A375 (cell line): ENCODE measurements around the gene CUL9. TPM values are rescaled to one million over a fixed set of nuclear protein-coding genes. Genes with fewer than 3 reads are reported as not detected.

Experiments
- total RNA-seq: library from RNA; depleted of rRNA; stranded (reverse); fragments of >200 nt; shearing (Covaris generic); gene quantifications from 2 replicates; pipeline ENCODE4 v1.2.3, GENCODE V29; 2014; rRNA removed

The CUL9 gene
- total RNA-seq: 32.4 and 34.9 TPM in 2 replicates

DNA sequence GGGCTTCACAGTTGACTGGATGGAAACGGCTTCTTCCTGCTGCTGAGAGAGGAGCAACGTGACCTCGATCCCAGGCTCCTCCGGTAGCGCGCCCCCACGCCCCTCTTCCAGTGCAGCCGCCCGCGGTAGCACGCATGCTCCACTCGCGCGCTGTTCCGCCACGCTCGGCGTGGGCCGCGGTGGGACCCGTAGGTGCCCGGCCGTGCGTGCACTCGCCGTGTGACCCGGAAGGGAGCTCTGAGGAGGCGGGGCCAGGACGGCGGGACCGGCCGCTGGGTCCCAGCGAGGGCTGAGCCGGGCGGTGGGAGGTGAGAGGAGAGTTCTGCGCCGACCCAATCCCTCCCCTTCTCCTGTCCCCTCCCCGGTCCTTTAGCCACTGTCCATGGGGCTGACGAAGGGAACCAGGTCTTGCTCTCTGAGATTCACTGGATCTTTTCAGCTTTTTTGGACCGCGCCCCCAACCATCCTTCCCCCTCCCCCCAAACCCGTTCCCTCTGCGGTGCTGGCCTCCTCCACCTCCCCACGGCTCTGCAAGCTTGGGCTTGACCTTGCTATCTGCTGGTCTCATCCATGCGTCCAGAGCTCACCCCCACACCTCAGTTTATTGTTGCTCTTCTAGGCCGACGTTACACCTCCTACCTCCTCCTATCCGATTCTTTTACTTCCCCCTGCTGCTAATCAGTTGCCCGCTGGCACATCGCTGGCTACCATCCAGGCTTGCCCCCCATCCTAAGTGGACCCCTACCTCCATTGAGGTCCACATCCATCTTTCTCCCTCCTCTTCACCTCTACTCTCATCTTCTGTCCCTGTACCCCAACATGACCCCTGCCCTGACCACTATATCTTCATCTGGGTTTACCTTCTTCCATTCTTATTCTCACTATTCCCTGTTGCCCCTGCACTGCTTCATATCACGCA lies at the start of gene CUL9:
Gene CUL9, plus strand, starts transcription at position 255 of the 919 bp plus-strand sequence. CDS start 2,115 bp downstream, outside the sequence.

DNA sequence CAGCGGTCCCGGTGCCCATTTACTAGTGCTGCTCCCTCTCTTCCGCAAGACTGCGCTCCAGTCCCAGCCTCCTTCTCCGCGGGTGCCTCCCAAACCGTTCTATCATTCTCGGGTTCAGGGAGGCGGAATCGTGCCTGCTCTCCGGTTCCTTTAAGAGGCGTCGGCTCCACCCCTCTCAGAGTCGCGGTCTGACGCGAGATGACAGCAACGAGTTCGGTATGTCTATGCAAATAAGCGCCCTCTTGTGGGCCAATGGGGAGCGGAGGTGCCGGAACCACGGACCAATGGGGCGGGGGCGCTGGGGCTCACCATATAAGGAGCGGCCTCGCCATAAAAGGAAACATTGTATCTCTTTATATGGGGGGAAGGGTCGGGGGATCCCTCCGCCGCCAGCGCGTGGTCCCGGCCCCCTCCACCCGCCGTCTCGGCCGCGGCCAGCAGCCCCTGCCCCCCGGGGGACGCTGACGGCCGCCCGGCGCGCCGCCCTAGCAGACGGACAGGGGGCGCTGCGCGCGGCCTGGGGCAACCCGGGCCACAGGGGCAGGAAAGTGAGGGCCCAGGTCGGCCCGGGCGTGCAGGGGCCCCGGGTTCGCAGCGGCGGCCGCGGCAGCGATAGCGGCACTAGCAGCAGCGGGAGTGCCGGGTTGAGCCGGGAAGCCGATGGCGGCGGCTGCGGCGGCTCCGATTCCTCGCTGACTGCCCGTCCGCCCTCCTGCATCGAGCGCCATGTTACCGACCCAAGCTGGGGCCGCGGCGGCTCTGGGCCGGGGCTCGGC lies 10.9 kb upstream of the CUL9 start, which contains the start of gene SRF:
Gene SRF, plus strand, starts transcription at position 339 of the 776 bp plus-strand sequence. Its CDS starts 388 bp downstream, at position 727.

DNA sequence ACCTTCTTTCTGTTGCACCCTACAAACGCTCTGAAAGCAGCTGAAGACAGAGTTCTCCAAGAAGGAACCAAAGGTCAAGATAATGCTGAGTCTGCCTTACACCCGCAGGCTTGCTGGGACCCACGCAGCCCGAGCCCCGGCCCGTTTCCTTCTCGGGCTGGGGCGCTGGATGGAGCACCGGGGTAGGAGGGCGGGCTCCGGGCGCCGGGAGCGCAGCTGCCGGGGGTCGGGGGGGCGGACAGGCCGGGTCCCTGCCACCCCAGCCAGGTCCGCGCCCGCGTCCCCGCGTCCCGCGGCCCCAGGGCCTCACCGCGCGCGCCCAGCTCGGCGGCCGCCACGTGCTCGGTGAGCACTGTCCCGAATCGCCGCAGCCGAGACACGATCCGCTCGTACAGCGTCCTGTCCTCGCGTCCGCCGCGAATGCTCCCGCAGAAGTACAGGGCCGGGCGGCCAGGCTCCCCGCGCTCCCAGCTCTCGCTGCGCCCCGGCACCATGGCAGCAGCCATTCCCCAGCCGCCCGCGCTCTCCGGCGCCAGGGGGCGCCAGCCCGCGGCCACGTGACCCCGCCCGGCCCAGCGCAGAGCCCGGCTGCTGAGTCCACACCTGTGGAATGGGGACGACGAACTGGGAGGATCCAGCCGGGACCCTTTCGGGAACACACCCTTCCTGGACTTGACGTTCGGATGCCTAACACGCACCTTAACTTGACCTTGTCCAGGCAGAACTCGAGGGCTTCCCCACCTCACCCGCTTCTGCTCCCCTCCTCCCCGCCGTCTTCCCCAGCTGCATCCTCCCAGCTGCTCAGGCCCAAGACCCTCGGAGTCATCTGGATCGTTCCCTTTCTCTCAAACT lies 47.2 kb downstream of the CUL9 start, which contains the start of gene DNPH1:
Gene DNPH1, minus strand, starts transcription at position 531 of the 852 bp plus-strand sequence. Its CDS starts 25 bp downstream, at position 506.

DNA sequence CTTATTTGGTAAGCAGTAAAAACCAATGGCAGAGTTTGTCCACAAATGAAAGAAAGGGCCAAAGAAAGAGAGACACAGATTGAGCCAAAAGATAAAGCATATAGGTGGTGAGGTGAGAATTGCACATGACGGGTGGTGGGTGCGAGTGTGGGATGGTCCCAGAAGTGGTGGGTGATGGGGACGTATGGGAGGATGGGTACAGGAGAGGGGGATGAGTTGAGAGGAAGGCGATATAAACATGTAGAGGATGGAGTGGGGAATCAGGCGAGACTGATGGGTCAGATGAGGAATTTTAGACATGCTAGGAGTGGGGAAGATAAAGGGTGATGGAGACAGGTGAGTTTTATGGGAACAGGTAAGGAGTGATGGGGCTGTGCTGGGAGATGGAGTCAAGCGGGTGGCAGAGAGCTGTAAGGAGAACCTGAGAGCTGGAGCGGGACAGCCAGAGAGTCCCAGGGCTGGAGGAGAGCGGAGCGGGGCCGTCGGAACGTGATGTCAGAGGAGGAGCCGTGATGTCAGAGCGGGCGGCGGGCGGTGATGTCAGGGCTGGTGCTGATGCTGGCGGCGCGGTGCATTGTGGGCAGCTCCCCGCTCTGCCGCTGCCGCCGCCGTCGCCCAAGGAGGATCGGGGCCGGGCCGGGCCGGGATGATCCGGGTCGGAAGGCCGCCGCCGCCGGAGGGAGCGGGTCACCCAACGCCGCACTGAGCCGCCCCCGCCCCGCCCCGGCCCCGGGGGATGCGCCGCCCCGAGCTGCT lies 61.1 kb downstream of the CUL9 start, which contains the start of gene TTBK1:
Gene TTBK1, plus strand, starts transcription at position 574 of the 756 bp plus-strand sequence. CDS start 3,180 bp downstream, outside the sequence.

Other genes with a start within 250 kb of the CUL9 start
- gene GNMT, start 221.4 kb upstream of the CUL9 start, total RNA-seq: 0.57 TPM in 1 of 2 replicates, not detected in the other
- gene PEX6, start 203.0 kb upstream of the CUL9 start, total RNA-seq: 18.5 and 19.2 TPM in 2 replicates
- gene PPP2R5D, start 197.6 kb upstream of the CUL9 start, total RNA-seq: 31.0 and 34.3 TPM in 2 replicates
- 91.7 and 103 TPM in 2 replicates for gene MEA1, start 168.2 kb upstream of the CUL9 start, total RNA-seq
- gene KLHDC3, start 167.9 kb upstream of the CUL9 start, total RNA-seq: 63.1 and 65.0 TPM in 2 replicates
- 87.4 and 101 TPM in 2 replicates for gene RRP36, start 160.6 kb upstream of the CUL9 start, total RNA-seq
- 22.7 and 24.6 TPM in 2 replicates for gene CUL7, start 128.3 kb upstream of the CUL9 start, total RNA-seq
- 31.0 and 31.2 TPM in 2 replicates for gene MRPL2, start 122.8 kb upstream of the CUL9 start, total RNA-seq
- 17.4 and 17.9 TPM in 2 replicates for gene KLC4, start 122.6 kb upstream of the CUL9 start, total RNA-seq
- gene PTK7, start 105.9 kb upstream of the CUL9 start, total RNA-seq: 25.7 and 27.3 TPM in 2 replicates
- 33.7 and 35.8 TPM in 2 replicates for gene SRF, start 10.9 kb upstream of the CUL9 start, total RNA-seq
- gene DNPH1, start 47.3 kb downstream of the CUL9 start, total RNA-seq: 133 and 159 TPM in 2 replicates
- gene TTBK1, start 61.3 kb downstream of the CUL9 start, total RNA-seq: not detected in 2 replicates
- gene SLC22A7, start 116.1 kb downstream of the CUL9 start, total RNA-seq: not detected in 2 replicates
- not detected in 2 replicates for gene CRIP3, start 126.6 kb downstream of the CUL9 start, total RNA-seq
- 5.1 and 5.7 TPM in 2 replicates for gene ZNF318, start 187.5 kb downstream of the CUL9 start, total RNA-seq
- 7.8 and 17.8 TPM in 2 replicates for gene ABCC10, start 245.3 kb downstream of the CUL9 start, total RNA-seq